Lower leg skin (tissue), 4 donors: ENCODE results near the gene DLGAP4. TPM values are rescaled to one million over a fixed set of nuclear protein-coding genes. Genes with fewer than 3 reads are reported as not detected.

Source experiments
- DNase-seq, 2 donors: peaks; one replicate each; pipeline ENCODE4 v3.0.0-alpha.2; 2019; ENCODE audit warnings: low spot score in 2 of 2
- H3K4me3 ChIP-seq: fragments of 200-600 bp; sonication (generic); 2 replicates; pipeline ENCODE4 v1.5.1; 2017; ENCODE audit warnings: mild to moderate bottlenecking, low read depth; ENCODE audit not compliant: poor library complexity, severe bottlenecking
- POLR2A ChIP-seq, 2 donors: fragments of 450-650 bp; IDR thresholded peaks; one replicate each; pipeline ENCODE4 v1.6.1; 2016 to 2017; ENCODE audit warnings: antibody characterized with exemption in 2 of 2, mild to moderate bottlenecking in 1 of 2, moderate library complexity in 1 of 2
- WGBS, 2 donors: methylation state at CpG; one replicate each; pipeline ENCODE4 v1.1.5; 2018; 5-methylcytosine and 5-hydroxymethylcytosine counted together
- intact Hi-C: fragments of 100-400 bp; cut with DNase I; formaldehyde crosslinking; loops from one replicate; pipeline ENCODE4 v1.15.0; 2023; ENCODE audit warnings: low total_unique reads
- total RNA-seq, 4 donors: library from RNA; depleted of rRNA; stranded (reverse); fragments of >200 nt; gene quantifications; one replicate each; pipeline ENCODE4 v1.1.0, GENCODE V29; 2016
- TF ChIP-seq, protein P1 (sequence below), 3 donors: fragments of 450-650 bp; IDR thresholded peaks; one replicate each; pipeline ENCODE4 v1.5.1; 2016; ENCODE audit warnings: antibody characterized with exemption in 3 of 3, mild to moderate bottlenecking in 3 of 3, moderate library complexity in 2 of 3

Gene DLGAP4
- total RNA-seq, 4 donors from 2014 or later: 75.9 to 162 (median 87.7) TPM

DNA sequence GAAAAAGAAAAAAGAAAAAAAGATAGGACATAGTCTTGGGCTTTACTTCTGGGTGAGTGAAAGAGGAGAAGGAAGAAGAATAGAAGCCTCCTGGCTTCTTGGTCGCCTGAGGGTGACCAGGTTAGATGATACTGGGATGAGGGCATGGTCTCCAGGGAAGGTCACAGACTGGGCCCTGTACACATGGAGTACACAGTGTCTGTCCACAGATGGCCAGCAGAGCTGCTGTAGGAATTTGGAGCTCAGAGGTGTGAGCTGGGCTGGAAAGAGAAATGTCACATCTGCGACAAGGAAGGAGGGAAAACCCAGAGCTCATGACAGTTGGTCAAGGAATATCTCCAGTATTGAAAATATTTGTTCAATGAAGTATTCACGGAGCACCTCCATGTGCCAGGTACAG, 56.1 kb downstream of the DLGAP4 start:
- WGBS, 2 donors: 53% methylated on average over 3 of the region's 3 CpGs
- TF ChIP-seq, protein P1, sequence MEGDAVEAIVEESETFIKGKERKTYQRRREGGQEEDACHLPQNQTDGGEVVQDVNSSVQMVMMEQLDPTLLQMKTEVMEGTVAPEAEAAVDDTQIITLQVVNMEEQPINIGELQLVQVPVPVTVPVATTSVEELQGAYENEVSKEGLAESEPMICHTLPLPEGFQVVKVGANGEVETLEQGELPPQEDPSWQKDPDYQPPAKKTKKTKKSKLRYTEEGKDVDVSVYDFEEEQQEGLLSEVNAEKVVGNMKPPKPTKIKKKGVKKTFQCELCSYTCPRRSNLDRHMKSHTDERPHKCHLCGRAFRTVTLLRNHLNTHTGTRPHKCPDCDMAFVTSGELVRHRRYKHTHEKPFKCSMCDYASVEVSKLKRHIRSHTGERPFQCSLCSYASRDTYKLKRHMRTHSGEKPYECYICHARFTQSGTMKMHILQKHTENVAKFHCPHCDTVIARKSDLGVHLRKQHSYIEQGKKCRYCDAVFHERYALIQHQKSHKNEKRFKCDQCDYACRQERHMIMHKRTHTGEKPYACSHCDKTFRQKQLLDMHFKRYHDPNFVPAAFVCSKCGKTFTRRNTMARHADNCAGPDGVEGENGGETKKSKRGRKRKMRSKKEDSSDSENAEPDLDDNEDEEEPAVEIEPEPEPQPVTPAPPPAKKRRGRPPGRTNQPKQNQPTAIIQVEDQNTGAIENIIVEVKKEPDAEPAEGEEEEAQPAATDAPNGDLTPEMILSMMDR (IDR thresholded peaks at IDR 0.05): no peak
- no peak for TF ChIP-seq POLR2A (IDR thresholded peaks at IDR 0.05)
- no peak overlapping the region for H3K4me3 ChIP-seq
- intact Hi-C loops: no loop called here
- no peak for DNase-seq

DNA sequence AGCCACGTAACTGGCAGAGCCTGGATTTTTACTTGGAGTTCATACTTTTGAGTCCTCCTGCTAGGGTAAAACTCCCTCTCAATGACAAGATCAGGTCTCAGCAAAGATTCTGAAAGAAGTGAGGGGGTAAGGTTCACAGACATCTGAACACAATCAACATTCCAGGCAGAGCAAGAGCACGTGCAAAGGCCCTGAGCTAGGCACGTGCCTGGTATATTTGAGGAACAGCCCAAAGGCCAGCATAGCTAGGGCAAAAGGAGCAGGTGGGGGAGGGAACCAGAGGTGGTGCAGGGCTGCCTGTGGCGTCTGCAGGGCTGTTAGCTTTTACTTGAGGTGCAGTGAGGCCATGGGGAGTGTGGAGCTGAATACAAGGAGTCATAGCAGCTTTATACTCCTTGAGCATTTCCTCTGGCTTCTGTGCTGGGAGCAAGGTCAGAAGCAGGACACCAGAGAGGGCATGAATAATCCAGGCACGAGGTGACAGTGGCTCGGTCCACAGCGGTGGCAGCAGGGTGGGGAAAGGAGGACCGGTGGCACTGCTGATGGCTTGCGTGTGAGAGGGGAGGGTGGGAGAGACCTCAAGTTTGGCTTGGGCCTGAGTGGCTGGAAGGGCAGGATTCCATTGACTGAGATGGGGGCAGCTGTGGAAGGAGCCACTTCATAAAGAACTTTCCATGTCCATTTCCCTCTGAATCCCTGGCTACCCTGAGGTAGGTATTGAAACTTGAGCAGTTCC, 57.0 kb downstream of the DLGAP4 start:
- WGBS, 2 donors: 74 to 80% methylated on average over 9 of the region's 9 CpGs
- intact Hi-C loops: no loop called here
- no peak overlapping the region for H3K4me3 ChIP-seq
- TF ChIP-seq POLR2A (IDR thresholded peaks at IDR 0.05): no peak
- TF ChIP-seq, protein P1 (IDR thresholded peaks at IDR 0.05): no peak
- DNase-seq: no peak

DNA sequence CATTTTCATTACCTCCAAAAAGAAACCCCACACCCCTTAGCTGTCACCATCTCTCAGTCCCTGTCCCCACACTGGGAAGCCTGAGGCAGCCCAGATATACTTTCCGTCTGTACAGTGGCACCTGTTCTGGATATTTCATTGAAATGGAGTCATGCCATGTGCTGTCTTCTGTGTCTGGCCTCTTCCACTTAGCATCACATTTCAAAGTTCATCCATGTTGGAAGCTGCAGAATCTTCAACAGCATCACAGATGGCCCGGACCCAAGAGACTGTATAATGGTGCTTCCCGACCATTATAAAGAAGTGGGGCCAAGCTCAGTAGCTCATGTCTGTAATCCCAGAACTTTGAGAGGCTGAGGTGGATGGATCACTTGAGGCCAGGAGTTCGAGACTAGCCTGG, 58.4 kb downstream of the DLGAP4 start:
- intact Hi-C loops: no loop called here
- DNase-seq: no peak
- no peak overlapping the region for H3K4me3 ChIP-seq
- TF ChIP-seq POLR2A (IDR thresholded peaks at IDR 0.05): no peak
- TF ChIP-seq, protein P1 (IDR thresholded peaks at IDR 0.05): no peak
- WGBS, 2 donors: 73 to 87% methylated on average over 4 of the region's 4 CpGs

DNA sequence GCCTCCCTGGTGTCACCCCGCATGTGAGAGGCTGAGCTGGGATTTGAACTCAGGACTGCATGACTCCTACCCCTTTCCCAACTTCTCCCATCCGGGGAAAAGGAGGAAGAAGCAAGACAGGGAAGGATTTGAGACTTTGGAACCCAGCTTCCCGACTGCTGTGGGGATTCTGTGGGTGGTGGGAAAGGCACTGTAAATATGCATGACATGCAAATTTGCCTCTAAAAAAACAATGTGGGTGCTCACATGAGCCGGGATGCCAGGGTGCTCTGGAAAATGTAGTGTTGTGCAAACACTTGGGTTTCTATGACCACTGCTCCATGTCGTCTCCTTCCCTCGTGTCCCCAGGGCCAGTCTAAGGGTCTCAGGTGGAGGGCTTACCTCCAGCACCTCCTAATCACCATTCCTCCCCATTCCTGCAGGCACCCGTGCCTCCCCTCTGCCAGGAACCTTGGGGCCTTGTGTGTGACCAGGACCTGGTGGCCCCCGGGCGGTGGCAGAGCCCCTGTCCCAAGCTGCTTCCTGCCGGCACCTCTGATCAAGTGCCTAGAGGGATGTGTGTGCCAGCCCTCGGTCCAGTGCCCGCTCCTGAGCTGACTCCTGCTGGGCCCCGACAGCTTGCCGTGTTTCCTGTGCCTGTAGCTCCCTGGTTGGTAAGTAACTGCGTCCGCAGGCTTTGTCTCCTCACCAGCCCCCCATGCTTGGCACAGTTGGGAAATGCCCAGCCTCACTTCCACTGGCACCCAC, 60.7 kb downstream of the DLGAP4 start:
- TF ChIP-seq, protein P1 (IDR thresholded peaks at IDR 0.05): no peak
- no peak for TF ChIP-seq POLR2A (IDR thresholded peaks at IDR 0.05)
- no peak for DNase-seq
- no peak overlapping the region for H3K4me3 ChIP-seq
- 84 to 86% methylated on average over 14 to 16 of the region's 16 CpGs for WGBS, 2 donors
- intact Hi-C loops: no loop called here

DNA sequence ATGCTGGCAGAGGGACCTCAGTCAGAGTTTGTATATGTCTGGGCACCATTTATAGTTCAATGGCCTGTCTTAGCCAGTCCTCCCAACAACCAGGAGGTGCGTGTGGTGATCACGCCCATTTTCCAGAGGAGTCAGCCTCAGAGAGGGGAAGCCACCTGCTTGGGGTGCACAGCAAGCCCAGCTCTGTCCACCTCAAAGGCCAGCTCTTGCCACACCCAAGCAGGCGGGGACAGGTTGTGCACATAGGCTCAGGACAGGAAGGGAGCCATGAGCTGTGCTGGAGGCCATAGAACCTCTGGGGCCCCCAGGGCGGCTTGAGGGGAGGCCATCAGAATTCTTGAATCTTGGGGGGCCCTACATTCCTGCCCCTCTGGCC, 61.2 kb downstream of the DLGAP4 start:
- intact Hi-C loops: no loop called here
- no peak for TF ChIP-seq POLR2A (IDR thresholded peaks at IDR 0.05)
- TF ChIP-seq, protein P1 (IDR thresholded peaks at IDR 0.05): no peak
- no peak for DNase-seq
- 90 to 93% methylated on average over 3 of the region's 4 CpGs for WGBS, 2 donors
- H3K4me3 ChIP-seq: no peak overlapping the region
